GM20000 (cell line): Measurements from ENCODE around the gene DPYSL4.

Experiments
- DNase-seq: peaks from one replicate; pipeline ENCODE4 v3.0.0; 2012; ENCODE audit warnings: low spot score
- TF ChIP-seq, protein P1 (sequence below): IDR thresholded peaks from 2 replicates; pipeline ENCODE4 v1.5.1; 2012; ENCODE audit warnings: mild to moderate bottlenecking, control low read depth; ENCODE audit errors: extremely low read depth, missing control alignments

DPYSL4 gene

DNA sequence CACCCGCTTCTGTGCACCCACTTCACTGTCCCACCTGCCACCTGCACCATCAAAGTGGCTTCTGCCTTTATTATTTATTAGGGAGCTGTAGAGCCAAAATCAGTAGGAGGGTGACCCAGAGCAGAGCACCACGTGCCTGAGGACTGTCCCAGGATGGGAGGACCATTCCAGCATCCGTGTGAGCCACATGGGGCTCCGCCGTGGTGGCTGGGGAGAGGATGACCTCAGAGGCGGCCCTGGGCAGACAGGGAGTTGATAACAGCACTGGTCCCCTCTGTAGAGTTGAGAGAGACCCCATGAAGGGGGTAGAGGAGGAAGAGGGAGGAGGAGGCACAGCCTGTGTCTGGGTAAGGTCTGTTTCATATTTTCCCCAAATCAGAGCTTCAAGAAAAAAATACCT is 8.7 kb upstream of the DPYSL4 start:
- TF ChIP-seq, protein P1, sequence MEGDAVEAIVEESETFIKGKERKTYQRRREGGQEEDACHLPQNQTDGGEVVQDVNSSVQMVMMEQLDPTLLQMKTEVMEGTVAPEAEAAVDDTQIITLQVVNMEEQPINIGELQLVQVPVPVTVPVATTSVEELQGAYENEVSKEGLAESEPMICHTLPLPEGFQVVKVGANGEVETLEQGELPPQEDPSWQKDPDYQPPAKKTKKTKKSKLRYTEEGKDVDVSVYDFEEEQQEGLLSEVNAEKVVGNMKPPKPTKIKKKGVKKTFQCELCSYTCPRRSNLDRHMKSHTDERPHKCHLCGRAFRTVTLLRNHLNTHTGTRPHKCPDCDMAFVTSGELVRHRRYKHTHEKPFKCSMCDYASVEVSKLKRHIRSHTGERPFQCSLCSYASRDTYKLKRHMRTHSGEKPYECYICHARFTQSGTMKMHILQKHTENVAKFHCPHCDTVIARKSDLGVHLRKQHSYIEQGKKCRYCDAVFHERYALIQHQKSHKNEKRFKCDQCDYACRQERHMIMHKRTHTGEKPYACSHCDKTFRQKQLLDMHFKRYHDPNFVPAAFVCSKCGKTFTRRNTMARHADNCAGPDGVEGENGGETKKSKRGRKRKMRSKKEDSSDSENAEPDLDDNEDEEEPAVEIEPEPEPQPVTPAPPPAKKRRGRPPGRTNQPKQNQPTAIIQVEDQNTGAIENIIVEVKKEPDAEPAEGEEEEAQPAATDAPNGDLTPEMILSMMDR = no peak
- DNase-seq = no peak

DNA sequence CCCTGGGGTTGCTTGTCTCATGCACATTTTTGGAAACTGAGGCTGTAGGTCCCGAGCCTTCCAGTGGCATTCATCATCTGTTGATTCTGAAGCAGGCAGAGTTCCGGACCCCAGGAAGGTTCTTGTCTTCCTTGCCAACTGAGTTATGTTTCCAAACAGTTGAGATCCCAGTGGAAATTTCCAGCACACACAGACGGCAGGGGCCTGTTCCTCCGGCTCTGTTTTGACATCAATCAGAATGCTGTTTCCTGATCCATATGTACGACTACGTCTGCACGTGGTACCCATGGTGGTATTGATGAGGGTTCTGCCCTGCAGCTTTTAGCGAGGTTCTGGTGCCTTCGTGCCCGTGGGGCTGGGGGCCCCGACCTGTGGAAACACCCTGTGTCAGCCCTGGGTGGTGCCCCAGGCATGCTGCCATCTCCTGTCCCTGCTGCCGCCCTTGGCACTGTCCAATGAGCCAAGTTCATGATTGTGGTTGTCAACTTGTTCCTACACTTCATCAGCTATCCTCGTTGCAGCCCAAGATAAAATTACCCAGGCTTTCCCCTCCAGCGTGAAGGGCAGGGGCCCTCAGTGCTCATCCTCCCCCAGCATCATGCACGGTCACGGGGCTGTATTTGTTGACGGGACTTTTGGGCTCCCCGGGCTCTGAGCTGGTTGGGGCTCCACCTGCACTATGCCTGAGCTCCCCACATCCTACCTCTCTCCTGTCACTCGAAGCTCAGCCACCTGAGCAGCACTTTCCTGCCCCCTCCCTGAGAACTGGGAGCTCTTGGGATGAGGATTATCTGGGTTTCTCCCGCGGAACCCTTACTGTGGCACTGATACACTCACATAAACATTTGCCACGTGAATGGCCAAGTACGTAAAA is 7.8 kb upstream of the DPYSL4 start:
- DNase-seq = no peak
- TF ChIP-seq, protein P1 = no peak

DNA sequence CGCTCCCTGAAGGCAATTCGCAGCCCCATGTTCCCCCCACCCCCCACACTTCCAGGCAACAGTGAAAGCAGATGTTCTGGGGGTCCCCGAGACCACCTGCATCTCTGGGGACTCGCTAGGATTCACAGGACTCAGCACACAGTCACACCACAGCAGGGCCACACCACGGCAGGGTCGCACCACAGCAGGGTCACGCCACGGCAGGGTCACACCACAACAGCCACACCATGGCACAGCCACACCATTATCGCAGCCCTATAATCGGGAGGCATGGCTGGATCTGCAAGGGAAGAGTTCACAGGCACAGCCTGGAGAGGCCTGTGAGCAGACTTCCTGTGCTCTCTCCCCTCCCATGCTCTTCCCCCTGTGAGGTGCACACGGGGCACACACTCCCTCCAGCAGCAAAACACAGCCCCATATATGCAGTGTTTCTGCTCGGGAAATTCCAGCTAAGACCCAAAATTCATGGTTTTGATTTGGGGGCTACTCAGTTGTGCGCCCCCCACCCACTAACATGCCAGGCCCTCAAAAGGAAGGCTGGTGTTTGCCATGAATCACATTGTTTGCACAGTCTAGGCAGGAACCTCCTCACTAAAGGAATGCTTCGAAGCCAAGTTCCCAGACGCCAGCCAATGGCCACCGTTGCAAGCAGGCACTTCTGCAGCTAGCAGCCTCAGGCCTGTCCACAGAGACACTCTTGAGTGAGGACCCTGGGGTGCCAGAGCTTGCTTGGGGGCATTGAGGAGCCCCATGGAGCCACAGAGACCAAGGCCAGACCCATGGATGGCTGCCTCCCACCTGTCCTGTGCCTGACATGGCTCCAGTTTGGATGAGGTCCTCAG is 7.0 kb upstream of the DPYSL4 start:
- TF ChIP-seq, protein P1 = no peak
- no peak for DNase-seq

DNA sequence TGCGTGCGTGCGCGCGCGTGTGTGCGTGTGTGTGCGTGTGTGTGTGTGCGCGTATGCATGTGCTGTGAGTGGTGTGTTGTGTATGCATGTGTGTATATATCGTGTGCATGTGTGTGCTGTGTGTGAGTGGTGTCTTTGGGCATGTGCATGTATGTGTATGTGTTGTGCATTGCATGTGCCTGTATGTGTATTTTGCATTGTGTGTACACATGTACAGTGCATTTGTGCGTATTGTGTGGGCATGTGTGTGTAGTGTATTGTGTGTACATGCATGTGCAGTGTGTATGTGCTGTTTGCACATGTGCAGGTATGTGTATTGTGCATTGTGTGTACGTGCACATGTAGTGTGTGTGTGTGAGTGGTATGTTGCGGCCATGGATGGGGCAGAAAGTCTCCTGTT is 6.0 kb upstream of the DPYSL4 start:
- DNase-seq = no peak
- TF ChIP-seq, protein P1 = no peak

DNA sequence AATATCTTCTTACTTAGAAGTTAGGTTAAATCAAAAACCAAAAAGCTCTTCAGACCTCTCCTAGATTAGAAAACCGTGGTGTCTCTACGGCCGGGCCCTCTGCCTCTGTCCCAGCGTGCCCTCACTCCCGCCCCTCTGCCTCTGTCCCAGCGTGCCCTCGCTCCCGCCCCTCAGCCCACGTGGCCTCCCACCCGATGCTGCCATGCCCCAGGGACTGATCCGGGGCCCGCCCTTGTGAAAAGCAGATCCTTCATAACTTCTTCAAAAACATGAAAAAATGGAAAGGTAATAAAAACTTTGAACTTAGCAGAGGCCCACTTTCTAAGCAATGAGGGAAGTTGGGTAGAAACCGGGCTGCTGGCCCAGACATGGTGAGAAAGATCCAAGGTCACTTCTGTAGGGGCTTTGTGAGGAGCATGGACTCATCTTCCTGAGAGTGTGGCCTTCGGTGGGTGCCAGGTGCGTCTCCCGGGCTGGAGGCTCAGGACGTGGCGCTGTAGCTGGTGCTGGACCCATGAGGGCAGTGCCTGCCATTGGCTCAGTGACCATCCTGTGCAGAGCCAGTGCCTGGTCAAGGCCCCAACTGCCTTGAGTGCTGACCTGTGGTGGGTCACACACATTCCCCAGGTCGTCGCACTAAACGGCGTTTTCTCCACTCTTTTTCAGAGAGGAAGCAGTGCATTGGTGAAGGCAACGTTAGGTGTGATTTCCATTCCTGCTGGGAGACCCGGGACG is 4.9 kb upstream of the DPYSL4 start:
- DNase-seq = no peak
- TF ChIP-seq, protein P1 = no peak

DNA sequence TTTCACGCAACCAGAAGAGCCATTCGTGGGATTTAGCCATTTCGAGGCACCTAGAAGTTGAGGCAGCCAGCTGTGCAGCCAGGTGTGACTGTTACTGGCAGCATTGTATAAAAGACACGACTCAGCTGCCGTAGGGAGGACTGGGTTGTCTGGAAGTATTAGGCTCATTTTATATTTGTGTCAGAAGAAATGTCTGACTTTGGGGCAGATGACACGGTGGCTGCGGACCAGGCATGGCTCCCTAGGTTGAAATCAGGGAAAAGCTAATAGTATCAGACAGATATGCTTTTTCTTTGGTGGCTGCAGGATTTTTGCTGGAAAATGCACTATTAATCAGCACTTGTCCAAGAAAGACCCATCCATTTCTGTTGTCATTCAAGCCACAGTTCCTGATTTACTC is 4.2 kb upstream of the DPYSL4 start:
- TF ChIP-seq, protein P1 = no peak

More for the DNA sequence above, 4.2 kb upstream of the DPYSL4 start:
- no peak for DNase-seq
